ENCODE results near the gene ZKSCAN4. TPM values are rescaled to one million over a fixed set of nuclear protein-coding genes. Genes with fewer than 3 reads are reported as not detected.

ZKSCAN4 gene
- total RNA-seq, 2 experiments from 2014 or later, result 0.84 to 1.6 TPM

DNA sequence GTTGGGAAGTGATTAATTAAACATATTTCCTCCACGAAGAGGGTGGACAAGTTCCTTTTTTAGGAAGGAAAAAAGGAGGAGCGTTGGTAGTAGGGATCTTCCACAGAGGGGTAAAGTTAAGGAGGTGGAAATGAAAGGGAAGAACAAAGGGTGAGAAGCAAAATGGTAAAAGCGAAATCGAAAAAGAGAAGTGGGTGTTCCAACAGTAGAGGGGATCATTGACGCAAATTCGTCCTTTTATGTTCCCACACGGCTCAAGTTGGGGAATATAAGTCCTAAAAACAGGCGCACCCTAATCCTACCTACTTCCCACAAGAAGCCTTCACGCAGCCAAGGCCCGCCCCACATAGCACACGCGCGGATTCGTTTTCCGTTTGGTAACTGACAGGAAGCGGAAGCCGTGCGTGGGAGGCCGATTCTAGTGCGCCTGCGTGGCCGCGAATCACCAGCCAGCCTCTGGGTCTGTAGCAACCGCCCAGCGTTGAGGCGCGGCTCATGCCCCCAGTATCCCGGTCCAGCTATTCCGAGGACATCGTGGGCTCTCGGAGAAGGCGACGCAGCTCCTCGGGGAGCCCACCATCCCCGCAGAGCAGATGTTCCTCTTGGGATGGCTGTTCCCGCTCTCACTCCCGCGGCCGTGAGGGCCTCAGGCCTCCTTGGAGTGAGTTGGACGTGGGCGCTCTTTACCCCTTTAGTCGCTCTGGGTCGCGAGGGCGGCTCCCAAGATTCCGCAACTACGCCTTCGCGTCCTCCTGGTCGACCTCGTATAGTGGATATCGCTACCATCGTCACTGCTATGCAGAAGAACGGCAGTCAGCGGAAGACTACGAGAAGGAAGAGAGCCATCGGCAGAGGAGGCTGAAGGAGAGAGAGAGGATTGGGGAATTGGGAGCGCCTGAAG is 7.1 kb upstream of the ZKSCAN4 start, which contains the start of gene NKAPL:
TSS of gene NKAPL (plus strand) at position 421 of the 901 bp plus-strand sequence. CDS start at position 496, 75 bp downstream.
- no peak within 1 kb of the TSS for H3K27ac ChIP-seq (ENCODE audit: low read depth in 1 of 2, low read length in 2 of 2)
- CTCF ChIA-PET, result interaction anchor here (1.0 kb wide), 1 partner anchor 8 kb away, joined by 3 read pairs; the partner anchor contains the start of gene ZSCAN26
- intact Hi-C loops (cut with DNase I, micrococcal nuclease), result no loop called here
- Mint-ChIP-seq H3K4me3 (peak within 1 kb of the TSS; percentile 77), H3K9me3 (peaks cover 2% of the 10 kb centered on the region), H3K36me3 (ENCODE audit: low read depth) (no peaks in the 10 kb centered on the region), H3K27me3 (peaks cover 18% of the 10 kb centered on the region), H3K4me1 (ENCODE audit: low read depth) (peaks cover 5% of the 10 kb centered on the region), H3K27ac (peak within 1 kb of the TSS; percentile 55)
- peaks cover 0 to 7% of the 10 kb centered on the region in 2 experiments for H3K9me3 ChIP-seq (ENCODE audit: control insufficient read depth in 1 of 2, insufficient read depth in 1 of 2, low read length in 2 of 2)
- POLR2A ChIA-PET, result no interaction called here
- H3K4me3 ChIP-seq (ENCODE audit: low read length), result peak within 1 kb of the TSS; percentile 13
- H3K27me3 ChIP-seq (ENCODE audit: control insufficient read depth in 1 of 2, insufficient read depth in 2 of 2, low read length in 2 of 2), result no peaks in the 10 kb centered on the region
- peaks cover 5% of the 10 kb centered on the region for H3K4me1 ChIP-seq (ENCODE audit: insufficient read depth, low read length)
- peak in 13 of 14 experiments; percentile 16 to 74 (median 52) for DNase-seq
- peak; percentile 68 for ATAC-seq (ENCODE audit: poor library complexity)
- H3K36me3 ChIP-seq (ENCODE audit: insufficient read depth, low read length), result no peaks in the 10 kb centered on the region
- TF ChIP-seq, protein P1, sequence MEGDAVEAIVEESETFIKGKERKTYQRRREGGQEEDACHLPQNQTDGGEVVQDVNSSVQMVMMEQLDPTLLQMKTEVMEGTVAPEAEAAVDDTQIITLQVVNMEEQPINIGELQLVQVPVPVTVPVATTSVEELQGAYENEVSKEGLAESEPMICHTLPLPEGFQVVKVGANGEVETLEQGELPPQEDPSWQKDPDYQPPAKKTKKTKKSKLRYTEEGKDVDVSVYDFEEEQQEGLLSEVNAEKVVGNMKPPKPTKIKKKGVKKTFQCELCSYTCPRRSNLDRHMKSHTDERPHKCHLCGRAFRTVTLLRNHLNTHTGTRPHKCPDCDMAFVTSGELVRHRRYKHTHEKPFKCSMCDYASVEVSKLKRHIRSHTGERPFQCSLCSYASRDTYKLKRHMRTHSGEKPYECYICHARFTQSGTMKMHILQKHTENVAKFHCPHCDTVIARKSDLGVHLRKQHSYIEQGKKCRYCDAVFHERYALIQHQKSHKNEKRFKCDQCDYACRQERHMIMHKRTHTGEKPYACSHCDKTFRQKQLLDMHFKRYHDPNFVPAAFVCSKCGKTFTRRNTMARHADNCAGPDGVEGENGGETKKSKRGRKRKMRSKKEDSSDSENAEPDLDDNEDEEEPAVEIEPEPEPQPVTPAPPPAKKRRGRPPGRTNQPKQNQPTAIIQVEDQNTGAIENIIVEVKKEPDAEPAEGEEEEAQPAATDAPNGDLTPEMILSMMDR (IDR thresholded peaks at IDR 0.05), result no peak

DNA sequence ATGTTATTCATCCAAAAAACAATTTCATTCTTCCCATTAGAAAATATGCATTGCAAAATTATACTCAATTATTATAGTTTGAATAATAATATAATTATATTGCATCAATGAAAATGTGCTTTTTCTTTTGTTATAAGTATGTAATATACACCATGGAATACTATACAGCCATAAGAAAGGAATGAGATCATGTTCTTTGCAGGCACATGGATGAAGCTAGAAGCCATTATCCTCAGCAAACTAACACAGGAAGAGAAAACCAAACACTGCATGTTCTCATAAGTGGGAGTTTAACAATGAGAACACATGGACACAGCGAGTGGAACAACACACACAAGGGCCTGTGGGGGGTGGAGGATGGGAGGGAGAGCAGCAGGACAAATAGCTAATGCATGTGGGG is 5.0 kb upstream of the ZKSCAN4 start:
- CTCF ChIA-PET, result no interaction called here
- no peak for DNase-seq
- H3K27me3 Mint-ChIP-seq, result peaks cover 15% of the 10 kb centered on the region

DNA sequence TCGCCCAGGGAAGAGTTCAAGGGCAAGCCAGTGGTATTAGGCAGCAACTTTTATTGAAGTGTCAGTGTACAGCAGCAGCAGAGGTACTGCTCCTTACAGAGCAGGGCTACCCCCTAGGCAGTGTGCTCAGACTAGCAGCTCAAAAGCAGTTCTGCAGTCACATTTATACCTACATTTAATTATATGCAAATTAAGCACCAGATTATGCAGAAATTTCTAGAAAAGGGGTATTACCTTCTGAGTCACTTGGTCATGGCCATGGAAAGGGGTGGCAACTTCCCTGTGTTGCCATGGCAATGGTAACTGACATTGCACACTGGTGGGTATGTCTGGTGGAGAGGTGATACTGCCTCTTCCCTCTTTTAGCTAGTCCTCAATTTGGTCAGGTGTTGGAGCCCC is 2.1 kb upstream of the ZKSCAN4 start:
- peaks cover 0 to 2% of the 10 kb centered on the region in 2 experiments for H3K9me3 ChIP-seq (ENCODE audit: control insufficient read depth in 1 of 2, insufficient read depth in 1 of 2, low read length in 2 of 2)
- peaks cover 27% of the 10 kb centered on the region for H3K4me1 ChIP-seq (ENCODE audit: insufficient read depth, low read length)
- TF ChIP-seq, protein P1 (IDR thresholded peaks at IDR 0.05), result no peak
- H3K36me3 ChIP-seq (ENCODE audit: insufficient read depth, low read length), result peaks cover under 1% of the 10 kb centered on the region
- peak in 1 of 14 experiments; percentile 34 for DNase-seq
- ChIA-PET POLR2A (interaction anchor here (1.4 to 3.0 kb wide), 2 partner anchors 13 kb away, joined by 4 to 71 read pairs; partner anchors contain the start of gene ZSCAN26), CTCF (interaction anchor here (1.3 kb wide), 1 partner anchor 13 kb away, joined by 5 read pairs; the partner anchor contains the start of gene ZSCAN26)
- H3K27ac ChIP-seq (ENCODE audit: low read depth in 1 of 2, low read length in 2 of 2), result no peak overlapping the region
- H3K9me3 Mint-ChIP-seq, result peaks cover 2% of the 10 kb centered on the region
- peaks cover 13% of the 10 kb centered on the region for H3K36me3 Mint-ChIP-seq (ENCODE audit: low read depth)
- intact Hi-C loops (cut with DNase I, micrococcal nuclease), result loop anchor here (2.0 to 5.0 kb wide), 5 partner anchors 98 to 867 kb away; partner anchors contain the start of genes ZNF391 (in 1 of the 2) and ZSCAN23 (in 1 of the 2)
- peaks cover 14% of the 10 kb centered on the region for H3K27me3 Mint-ChIP-seq
- no peak for ATAC-seq (ENCODE audit: poor library complexity)
- H3K4me3 Mint-ChIP-seq, result peak overlapping the region; percentile 15
- H3K27me3 ChIP-seq (ENCODE audit: control insufficient read depth in 1 of 2, insufficient read depth in 2 of 2, low read length in 2 of 2), result no peaks in the 10 kb centered on the region
- peaks cover 39% of the 10 kb centered on the region for H3K4me1 Mint-ChIP-seq (ENCODE audit: low read depth)
- no peak overlapping the region for H3K27ac Mint-ChIP-seq
- no peak overlapping the region for H3K4me3 ChIP-seq (ENCODE audit: low read length)

More for the DNA sequence above, 5.0 kb upstream of the ZKSCAN4 start:
- POLR2A ChIA-PET, result no interaction called here
- peaks cover 2% of the 10 kb centered on the region for H3K9me3 Mint-ChIP-seq
- H3K27ac ChIP-seq (ENCODE audit: low read depth in 1 of 2, low read length in 2 of 2), result no peak overlapping the region
- H3K27me3 ChIP-seq (ENCODE audit: control insufficient read depth in 1 of 2, insufficient read depth in 2 of 2, low read length in 2 of 2), result no peaks in the 10 kb centered on the region
- ATAC-seq (ENCODE audit: poor library complexity), result no peak
- H3K27ac Mint-ChIP-seq, result no peak overlapping the region
- peaks cover 12% of the 10 kb centered on the region for H3K4me1 Mint-ChIP-seq (ENCODE audit: low read depth)
- no peak overlapping the region for H3K4me3 ChIP-seq (ENCODE audit: low read length)
- TF ChIP-seq, protein P1 (IDR thresholded peaks at IDR 0.05), result no peak
- H3K4me1 ChIP-seq (ENCODE audit: insufficient read depth, low read length), result peaks cover 13% of the 10 kb centered on the region
- H3K4me3 Mint-ChIP-seq, result no peak overlapping the region
- peaks cover 0 to 7% of the 10 kb centered on the region in 2 experiments for H3K9me3 ChIP-seq (ENCODE audit: control insufficient read depth in 1 of 2, insufficient read depth in 1 of 2, low read length in 2 of 2)
- peaks cover 2% of the 10 kb centered on the region for H3K36me3 Mint-ChIP-seq (ENCODE audit: low read depth)
- no peaks in the 10 kb centered on the region for H3K36me3 ChIP-seq (ENCODE audit: insufficient read depth, low read length)
- intact Hi-C loops (cut with DNase I, micrococcal nuclease), result no loop called here

Data from CD4-positive, alpha-beta T cell (primary cell).